Measurements from ENCODE around the gene HOTAIR. TPM values are rescaled to one million over a fixed set of nuclear protein-coding genes. Genes with fewer than 3 reads are reported as not detected.

HOTAIR gene
- total RNA-seq, 2 donors from 2014 or later, result not detected

DNA sequence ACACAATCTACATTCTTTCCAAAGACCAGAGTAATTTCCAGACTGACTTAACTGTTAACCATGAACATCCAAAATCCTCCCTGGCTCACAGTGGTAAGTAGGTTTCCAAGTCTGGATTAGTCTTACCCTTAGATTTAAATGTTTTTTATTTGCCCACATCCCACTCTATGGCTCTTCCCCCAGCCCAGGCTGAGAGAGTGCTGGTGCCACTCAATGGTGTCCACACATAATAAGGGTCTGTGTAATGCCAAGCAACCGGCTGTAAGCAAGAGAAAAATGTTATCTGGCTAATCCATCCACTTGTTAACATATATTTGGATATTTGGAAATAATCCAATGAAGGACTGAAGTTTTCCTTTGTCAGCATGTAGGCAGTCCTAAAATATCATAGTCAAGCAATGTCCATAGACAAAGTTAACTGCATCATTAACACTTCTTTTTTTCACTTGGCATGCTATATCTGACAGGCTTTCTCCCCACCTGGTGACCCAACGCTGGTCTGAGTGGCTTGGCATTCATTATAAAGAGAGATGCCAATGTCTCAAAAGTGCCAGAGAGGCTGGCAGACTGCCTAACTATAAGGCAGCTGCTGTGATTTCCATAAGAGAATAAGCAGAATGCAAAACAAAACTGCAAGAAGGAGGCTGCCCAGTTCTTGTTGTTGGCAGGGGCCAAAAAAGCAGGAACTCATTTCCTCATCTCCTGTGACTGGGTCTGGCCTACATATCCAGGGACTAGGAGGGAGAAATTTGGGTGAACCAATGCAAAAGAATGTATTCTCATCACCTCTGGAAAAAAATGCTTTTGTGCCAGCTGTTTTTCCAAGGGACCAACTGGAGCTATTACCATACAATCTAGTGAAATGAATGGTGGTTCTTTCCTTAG is 50.0 kb downstream of the HOTAIR start:
- no peak for DNase-seq (ENCODE audit: low spot score)
- peaks cover 16 to 35% of the 10 kb centered on the region in 2 donors for H3K27me3 ChIP-seq
- no peak for TF ChIP-seq CTCF (IDR thresholded peaks at IDR 0.05)

DNA sequence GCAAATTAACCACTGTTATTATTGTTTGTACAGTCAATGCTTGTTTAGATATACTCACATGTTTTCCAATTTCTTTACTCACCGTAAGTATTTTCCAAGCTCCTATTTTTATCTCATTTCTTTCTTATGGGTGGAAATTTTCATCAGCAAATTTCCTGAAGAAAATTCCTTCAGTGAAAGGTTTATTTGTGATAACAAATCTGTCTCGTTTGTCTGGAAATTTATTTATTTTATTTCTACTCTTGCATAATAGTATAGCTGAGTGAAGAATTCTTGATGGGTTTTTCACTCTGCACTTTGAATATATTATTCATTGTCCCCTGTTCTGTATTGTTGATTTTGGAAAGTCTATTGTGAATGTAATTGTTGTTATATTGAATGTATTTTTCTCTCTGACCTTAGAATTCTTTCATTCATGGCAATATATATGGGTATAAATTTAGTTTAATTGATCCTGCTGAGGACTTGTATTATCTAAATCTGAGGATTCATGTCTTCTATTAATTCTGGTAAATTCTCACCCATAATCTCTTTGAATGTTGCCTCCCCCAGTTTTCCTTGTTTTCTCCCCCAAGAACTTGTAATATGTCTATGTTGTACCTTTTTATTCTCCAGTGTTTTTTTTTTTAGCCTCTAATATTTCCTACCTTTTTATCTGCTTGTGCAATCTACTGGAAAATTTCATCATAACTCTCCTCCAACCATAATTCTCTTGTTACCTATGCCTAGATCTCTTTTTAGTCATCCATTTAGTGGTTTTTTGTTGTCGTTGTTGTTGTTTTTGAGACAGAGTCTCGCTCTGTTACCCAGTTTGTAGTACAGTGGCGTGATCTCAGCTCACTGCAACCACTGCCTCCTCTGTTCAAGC is 57.7 kb downstream of the HOTAIR start:
- no peaks in the 10 kb centered on the region for H3K4me1 ChIP-seq
- H3K9me3 ChIP-seq, result no peaks in the 10 kb centered on the region
- no peaks in the 10 kb centered on the region for H3K27me3 ChIP-seq
- no peak for DNase-seq (ENCODE audit: low spot score)
- H3K36me3 ChIP-seq, result no peaks in the 10 kb centered on the region
- no peak overlapping the region for H3K4me3 ChIP-seq
- no peak overlapping the region for H3K27ac ChIP-seq
- TF ChIP-seq CTCF (IDR thresholded peaks at IDR 0.05), result no peak

More for the DNA sequence above, 50.0 kb downstream of the HOTAIR start:
- H3K4me1 ChIP-seq, result no peaks in the 10 kb centered on the region
- H3K36me3 ChIP-seq, result no peaks in the 10 kb centered on the region
- H3K27ac ChIP-seq, result no peak overlapping the region
- H3K4me3 ChIP-seq, result no peak overlapping the region
- H3K9me3 ChIP-seq, result no peaks in the 10 kb centered on the region

MicroRNAs encoded within 50 kb of the gene (microRNA counts, 767-probe panel; counts per million panel counts)
- 0 to 1,689 counts per million in 2 donors for microRNA hsa-miR-196a-5p

Small RNAs within 50 kb of the gene (microRNA-seq; reads per million reads assigned to microRNA genes)
- 1.4 to 2.8 reads per million in 2 donors for gene MIR196A2 (ENCODE audit: borderline number of aligned reads in 2 of 2, borderline replicate concordance in 1 of 2)

Other genes with a start within 250 kb of the HOTAIR start
- 100 to 1,000 TPM; 182 to 232 TPM for gene CALCOCO1, start 247.5 kb downstream of the HOTAIR start, total RNA-seq
- 1 to 10 TPM in 1 of 2 donors, not detected in 1; 3.7 TPM for gene CISTR, start 223.0 kb downstream of the HOTAIR start, total RNA-seq
- not detected for gene HOXC13, start 36.1 kb downstream of the HOTAIR start, total RNA-seq
- gene HOXC12, start 20.1 kb downstream of the HOTAIR start, total RNA-seq, result not detected
- gene HOXC11, start 1.8 kb downstream of the HOTAIR start, total RNA-seq, result not detected
- gene HOXC10, start 10.2 kb upstream of the HOTAIR start, total RNA-seq, result not detected
- not detected for gene HOXC9, start 25.2 kb upstream of the HOTAIR start, total RNA-seq
- gene HOXC8, start 34.0 kb upstream of the HOTAIR start, total RNA-seq, result not detected
- gene HOXC6, start 53.5 kb upstream of the HOTAIR start, total RNA-seq, result not detected
- under 1 TPM in 1 of 2 donors, not detected in 1; 0.33 TPM for gene HOXC5, start 58.1 kb upstream of the HOTAIR start, total RNA-seq
- gene HOXC4, start 78.9 kb upstream of the HOTAIR start, total RNA-seq, result under 1 TPM in 1 of 2 donors, not detected in 1; 0.20 TPM
- 10 to 100 TPM; 14.5 to 29.4 TPM for gene SMUG1, start 214.0 kb upstream of the HOTAIR start, total RNA-seq